Epidermal melanocyte (primary cell): ENCODE measurements around the gene CELA3A.

ENCODE experiments used
- DNase-seq: peaks from one replicate; pipeline ENCODE4 v3.0.0; 2011; ENCODE audit warnings: low spot score; ENCODE audit not compliant: insufficient read length

CELA3A gene

DNA sequence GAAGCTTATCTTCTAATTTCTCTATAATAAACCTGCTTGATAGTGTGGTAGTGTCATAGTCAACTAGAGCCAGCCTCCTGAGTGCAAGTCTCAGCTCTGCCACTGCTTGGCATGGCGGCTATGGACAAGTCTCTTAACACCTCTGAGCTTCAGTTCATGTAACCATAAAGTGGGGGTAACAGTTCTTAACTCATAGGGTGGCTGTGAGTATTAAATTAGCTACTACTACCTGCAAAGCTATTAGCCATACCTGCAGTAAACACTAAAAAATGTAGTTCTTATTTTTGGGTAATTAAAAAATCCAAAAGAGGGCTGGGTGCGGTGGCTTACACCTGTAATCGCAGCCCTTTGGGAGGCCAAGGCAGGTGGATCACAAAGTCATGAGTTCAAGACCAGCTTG is 48.9 kb downstream of the CELA3A start:
- no peak for DNase-seq

DNA sequence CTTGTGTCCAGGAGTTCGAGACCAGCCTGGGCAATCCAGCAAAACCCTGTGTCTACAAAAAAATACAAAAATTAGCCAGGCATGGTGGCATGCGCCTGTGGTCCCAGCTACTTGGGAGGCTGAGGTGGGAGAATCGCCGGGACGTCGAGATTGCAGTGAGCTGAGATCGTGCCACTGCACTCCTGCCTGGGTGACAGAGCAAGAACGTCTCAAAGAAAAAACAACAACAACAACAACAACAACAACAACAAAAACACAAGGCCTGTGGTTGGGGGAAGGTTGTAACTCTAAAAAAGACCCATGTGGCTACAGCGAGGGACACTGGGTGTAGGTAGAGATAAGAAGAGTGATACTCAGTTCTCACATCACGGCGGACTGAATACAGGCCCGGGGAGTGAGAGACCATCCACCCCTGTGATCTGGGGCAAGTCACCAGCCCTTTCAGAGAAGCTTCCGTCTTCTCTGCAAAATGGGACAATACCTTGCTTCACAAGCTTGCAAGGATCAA is 50.2 kb downstream of the CELA3A start:
- no peak for DNase-seq

- peak; percentile 87 for DNase-seq
Measured at GRCh38 chr1:22052115-22053016, 50.9 kb downstream of the CELA3A start, which contains the start of gene CDC42. TSS of gene CDC42 (plus strand) at chr1:22052709. CDS start at chr1:22078479, 25,770 bp downstream.

- no peak for DNase-seq
Measured at GRCh38 chr1:22053017-22053860, 51.8 kb downstream of the CELA3A start.

DNA sequence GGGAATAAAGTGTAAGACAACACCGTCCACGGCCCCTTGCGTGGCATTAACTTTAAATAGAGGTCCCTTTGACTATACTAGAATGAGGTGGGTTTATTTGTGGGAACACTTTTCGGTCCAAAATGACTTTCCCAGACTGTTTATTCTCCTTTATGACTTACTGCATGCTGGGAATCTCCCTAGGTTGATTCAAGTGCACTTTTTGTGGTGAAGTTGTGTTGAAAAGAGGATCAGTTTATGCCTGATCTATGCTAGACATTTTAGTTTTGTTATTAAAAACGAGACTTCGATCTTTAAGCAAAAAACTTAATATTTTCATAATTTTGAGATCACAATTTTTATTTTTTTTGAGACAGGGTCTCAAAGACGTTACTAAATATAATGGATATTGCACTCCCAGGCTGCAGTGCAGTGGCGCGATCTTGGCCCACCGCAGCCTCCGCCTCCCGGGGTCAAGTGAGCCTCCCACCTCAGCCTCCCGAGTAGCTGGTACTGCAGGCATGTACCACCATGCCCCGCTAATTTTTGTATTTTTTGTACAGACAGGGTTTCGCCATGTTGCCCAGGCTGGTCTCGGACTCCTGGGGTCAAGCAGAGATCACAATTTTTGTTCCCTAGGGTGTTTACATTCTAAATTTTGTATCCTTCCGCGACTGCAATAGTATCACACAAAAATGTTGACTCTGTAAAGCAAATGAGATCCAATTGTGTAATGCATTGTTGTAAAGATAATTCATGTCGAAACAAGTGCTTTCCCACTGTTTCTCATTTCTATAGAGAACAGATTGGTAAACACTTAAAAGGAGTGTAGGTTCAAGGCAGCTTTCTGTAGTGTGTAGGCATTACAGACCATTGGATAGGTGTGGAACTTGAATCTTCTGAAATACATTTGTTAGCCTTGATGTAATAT is 52.7 kb downstream of the CELA3A start:
- DNase-seq: no peak

GRCh38 chr1:22055463-22055862 is 54.0 kb downstream of the CELA3A start:
- DNase-seq: no peak

- DNase-seq: no peak
Measured at GRCh38 chr1:22056043-22056442, 54.6 kb downstream of the CELA3A start.

DNA sequence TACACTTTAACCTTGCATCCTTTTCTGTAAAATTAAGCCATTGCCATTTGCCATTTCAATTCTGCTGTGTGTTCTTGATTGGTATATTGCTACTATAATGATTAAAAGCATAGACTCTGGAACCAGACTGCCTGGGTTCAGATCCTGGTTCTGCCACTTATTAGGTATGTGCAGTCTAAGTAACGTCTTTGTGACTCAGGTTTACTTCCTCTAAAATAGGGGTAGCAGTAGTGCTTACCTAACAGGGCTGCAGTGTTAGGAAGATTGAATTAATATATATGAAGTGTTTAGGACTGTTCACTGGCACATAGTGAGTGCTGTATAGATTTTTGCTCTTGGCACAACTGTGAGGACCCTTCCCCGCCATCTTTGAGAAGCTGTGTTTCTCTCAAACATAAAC is 55.5 kb downstream of the CELA3A start:
- DNase-seq: no peak

DNA sequence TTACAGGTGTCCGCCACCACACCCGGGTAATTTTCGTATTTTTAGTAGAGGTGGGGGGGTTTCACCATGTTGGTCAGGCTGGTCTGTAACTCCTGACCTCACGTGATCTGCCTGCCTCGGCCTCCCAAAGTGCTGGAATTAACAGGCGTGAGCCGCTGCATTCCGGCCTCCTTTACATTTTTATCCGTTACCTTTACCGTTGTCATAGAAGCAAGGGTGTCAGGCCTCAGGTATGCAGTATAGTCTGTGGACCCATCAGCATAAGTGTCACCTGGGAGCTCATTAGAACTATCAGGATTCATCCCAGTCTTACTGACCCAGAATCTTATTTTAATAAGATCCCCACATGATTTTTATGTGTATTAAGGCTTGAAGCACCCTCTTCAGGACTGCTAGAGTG is 56.4 kb downstream of the CELA3A start:
- DNase-seq: no peak
